Superior temporal gyrus (tissue), 1 donor: ENCODE data around the gene IDH2.

Source experiments
- DNase-seq: peaks from one replicate; pipeline ENCODE4 v3.0.0-alpha.2; 2016; ENCODE audit errors: extremely low spot score

Gene IDH2

DNA sequence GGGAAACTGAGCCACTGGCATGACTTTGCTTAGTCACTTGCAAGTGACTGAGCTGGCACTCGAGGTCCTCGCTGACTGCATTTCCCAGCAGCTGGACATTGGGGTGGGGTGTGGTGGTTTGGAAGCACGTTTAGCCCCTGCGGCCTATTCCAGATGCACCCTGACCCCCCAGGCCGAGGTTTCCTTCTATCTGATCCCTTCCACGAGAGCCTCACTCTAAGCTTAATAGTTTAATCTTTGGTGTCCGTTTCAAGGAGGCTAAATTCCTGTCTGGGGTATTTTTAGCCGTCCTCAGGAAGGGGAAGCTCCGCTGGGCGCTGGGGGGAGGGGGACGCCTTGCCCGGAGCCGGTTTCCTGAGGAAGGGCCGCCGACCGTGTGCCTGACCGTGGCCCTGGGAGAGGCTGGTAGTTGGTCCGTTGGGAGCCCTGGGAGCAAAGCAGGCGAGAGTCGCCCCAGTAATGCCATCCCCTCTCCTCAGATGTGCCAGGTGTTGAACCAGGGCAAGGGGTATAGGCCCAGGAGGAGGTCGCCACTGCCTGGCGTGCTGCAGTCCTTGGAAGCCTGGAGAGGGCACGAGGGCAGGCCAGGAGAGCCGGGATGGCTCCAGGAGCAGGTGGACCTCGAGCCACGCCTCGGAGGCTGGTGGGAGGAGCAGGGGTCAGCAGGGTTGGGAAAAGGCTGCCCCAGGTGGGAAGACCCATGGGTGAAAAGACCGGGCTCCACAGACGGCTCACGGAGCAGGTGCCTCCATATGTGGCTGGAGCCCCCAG is 37.2 kb downstream of the IDH2 start:
- DNase-seq: no peak

DNA sequence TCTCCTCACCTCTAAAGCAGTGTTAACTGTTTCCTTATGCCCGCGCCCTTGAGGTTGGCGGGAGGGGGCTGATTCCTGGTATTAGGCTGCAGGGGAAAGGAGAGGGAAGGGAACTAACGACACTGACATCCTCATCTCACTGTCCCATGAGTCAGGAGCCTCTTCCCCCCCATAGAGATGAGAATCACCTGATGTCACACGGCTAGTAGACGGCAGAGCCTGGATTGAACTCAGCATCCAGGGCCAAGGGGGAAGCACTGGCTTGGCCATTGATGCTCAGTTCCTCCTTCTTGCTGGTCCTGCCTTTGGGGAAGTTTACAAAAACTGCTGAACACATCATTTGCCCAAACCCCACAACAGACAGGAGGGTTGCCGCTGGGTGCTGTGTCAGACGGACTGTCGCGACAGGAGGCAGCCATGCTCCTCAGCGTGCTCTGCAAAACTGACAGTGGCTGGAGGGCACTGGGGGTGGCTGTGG is 38.5 kb downstream of the IDH2 start:
- DNase-seq: no peak

DNA sequence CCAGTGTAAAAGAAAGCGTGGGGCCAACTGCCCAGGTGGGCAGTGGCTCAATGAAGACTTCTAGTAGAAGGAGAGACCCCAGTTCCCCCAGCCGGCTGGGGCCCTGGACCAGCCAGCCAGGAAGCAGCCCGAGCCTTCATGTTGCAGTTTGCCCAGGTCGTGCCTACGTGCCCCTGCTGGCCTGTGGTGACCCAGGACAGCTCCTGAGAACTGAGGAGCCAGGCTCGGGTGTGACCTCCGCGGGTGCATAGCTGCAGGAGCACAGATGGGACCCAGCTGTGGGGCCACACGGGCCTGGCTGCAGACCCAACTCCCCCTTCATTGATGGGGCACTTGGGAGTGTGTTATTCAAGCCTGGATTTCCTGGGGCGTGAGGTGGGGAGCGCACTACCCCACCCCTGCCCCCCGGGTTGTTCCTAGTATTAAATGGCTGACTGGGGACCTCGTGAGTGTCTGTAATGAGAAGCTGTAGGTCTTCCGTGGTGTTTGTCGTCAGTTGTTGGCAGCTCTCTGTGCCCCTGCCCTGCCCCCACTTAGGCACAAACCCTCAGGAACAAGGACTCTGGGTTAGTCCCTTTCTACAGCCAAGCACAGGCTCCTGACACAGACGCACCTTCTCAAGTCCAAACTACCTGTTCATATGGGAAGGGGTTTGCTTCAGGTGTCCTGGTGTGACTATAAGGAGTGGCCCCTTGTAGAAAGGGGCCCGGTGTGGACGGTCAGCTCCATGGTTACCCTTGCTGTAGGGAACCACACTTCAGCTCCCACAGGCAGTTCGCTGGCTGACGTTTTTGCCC is 39.1 kb downstream of the IDH2 start:
- no peak for DNase-seq

DNA sequence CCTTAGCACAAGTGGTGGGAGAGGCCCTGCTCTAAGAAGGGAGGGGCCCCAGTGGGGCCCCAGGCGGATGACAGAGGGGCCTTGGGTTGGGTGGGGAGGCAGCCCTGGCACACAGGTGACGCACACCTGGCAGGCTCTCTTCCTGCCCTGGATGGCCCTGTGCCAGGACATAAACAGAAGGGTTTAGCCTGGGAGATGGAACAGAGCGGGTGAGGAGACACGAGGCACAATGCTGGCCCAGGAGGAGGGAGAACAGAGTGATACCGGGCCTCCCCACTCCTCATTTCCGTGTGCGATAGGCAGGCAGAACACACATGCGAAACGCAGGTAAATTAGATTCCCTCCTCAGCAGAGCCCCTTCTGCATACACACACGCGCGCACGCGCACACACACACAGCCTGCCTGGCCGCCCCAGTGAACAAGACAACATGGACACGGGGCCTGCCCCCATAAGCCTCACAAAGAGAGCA is 39.8 kb downstream of the IDH2 start:
- DNase-seq: no peak

DNA sequence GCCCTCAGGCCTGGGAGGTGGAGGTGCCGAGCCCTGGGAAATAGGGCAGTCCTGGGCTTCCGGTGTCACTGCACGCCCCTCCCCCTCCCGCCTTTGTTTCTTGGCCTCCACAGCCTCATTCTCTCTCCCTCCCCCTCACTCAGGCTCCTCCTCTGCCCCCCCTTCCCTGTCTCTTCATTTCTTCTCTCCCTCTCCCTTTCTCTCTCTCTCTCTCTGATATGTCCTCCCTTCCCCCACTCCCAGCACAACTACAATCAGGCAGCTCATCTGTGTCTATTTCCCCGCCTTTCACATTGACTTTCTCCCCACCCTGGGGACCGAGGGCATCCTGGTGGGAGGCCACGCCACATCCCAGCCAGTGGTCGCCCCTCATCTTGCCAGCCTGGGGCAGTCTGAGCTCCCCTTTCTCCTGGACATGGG is 40.2 kb downstream of the IDH2 start:
- no peak for DNase-seq

DNA sequence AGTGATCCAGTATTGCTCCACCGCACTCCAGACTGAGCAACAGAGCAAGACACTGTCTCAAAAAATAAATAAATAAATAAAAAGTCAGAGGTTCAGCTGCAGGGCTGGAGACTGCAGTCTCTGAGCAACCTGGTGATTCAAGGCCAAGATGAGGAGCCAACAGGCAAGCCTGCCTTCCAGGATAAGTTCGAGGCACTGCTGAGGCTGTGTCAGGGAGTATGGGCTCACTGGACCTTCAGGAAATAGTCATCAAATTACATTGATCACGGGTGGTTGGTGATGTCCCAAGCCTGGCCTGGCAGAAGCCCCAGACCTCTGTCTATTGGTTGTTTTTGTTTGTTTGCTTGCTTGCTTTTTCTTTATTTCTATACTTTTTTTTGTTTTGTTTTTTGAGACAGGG is 41.5 kb downstream of the IDH2 start:
- DNase-seq: no peak

DNA sequence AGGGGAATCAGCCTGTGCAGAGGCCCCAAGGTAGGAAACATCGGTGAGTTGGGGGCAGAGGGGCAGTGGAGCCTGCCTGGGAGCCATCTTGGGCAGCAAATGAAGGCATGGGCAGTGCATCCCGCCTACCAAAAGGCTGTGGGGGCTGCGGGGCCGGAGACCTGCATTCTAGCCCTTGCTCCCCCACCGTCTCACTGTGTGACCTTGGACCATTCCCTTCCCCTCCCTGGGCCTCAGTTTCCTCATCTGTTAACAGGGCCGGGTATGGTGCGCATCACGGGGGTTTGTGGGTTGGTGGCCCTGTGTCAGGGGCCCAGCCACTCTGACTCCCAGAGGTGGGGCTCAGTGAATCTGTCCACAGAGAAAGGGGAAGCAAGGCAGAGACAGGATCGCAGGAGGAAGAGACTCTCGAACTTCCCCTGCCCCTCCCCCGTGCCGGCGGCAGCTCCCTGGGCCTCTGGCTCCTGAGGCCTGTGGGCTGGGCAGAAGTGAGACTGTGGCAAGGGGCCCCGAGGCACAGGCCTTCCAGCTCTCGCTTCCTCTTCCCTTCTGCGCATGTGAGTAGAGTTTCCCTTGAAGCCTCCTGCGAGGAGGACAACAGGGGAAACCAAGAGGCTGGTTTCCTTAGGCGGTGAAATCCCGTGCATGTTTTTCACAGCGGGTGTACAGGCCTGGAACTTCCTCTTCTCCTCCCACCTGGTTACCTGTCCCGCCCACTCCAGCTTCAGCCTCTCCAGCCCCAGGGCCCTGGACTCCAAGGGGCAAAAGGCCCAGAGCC is 42.9 kb downstream of the IDH2 start:
- no peak for DNase-seq

DNA sequence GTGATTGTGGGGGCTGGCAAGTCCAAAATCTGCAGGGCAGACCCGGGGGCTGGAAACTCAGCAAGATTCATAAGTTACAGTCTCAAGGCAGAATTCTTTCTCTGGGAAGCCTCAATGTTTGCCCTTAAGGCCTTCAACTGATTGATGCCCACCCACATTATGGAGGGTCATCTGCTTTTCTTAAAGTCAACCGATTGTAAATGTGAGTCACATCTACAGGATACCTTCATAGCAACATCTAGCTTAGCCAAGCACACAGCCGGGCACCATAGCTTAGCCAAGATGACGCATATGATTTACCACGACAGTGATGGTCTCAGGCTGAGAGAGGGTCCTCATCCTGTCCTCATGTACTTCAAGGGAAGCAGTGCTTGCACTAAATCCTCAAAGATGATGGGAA is 43.5 kb downstream of the IDH2 start:
- no peak for DNase-seq

DNA sequence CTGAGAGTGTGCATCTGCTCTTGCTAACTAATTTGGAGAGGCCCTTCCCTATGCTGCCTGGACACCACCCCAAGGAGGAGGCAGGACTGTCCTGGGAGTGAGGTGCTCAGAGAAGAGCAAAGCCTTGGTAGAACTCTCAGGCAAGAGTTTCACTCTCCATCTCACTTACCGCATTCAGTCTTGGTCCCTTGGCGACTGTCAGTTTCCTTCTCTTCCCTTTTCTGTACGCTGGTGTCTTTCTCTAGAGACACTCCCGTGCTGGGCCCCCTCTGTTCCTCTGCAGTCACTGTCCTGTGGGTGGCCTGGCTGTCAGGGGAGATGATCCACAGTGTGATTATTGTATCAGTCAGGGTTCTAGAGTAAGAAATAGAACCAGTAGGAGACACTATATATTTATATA is 44.0 kb downstream of the IDH2 start:
- DNase-seq: no peak

DNA sequence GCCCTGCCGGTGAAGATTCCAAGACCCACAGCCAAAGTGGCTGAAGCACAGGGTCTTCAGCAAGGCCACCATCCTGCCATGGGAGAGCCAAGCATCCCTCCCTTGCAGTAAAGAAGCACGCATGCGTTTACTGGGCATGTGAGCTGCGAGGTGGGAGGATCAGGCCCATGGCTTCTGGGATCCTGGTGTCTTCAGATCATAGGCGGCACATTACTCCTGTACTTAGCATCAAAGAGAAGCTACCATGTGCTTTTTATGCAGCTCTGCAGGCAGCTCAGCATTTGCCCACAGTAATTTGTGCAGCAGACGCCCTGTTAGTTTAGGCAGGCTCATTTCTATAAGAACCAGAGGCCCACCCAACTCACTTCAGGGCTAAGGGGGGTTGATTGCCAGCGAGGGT is 45.7 kb downstream of the IDH2 start:
- DNase-seq: no peak

DNA sequence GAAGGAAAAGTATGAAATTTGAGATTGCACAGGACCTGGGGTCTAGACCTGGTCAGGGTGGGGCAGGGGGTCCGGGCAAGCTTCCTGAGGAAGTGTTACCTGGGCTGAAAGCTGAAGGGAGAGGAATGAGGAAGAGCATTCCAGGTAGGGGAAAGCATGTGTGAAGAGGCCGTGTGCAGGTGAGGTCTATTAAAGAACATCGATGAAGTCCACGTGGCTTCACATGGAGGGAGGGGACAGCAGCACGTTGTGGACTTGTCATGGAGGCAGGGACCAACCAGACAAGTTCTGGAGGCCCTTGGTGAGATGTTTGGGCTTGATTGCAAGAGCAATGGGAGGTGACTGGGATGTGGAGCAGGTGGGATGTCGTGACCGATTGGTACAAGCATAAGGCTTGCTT is 47.1 kb downstream of the IDH2 start:
- DNase-seq: no peak

DNA sequence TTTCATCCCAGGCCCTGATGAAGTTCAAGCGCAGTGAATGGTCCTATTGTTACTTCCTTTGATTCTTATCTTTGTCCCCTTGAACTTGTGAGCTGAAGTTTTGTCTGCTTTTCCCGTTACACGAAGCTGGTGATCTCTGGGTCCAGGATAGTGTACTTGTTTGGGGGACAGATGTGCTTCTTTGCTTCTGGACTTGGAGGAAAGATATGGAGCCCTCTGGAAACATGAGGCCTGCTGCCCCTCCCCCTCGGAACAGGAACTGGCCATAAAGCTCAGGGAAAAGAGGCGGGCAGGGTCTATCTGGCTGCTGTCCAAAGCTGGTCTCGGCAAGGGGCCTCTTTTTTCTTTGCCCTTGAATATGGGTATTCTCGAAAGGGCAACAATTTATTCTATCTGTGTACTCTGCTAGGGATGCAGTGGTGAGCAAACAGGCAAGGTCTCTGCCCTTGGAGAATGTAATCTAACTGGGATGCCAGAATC is 47.6 kb downstream of the IDH2 start:
- DNase-seq: no peak

DNA sequence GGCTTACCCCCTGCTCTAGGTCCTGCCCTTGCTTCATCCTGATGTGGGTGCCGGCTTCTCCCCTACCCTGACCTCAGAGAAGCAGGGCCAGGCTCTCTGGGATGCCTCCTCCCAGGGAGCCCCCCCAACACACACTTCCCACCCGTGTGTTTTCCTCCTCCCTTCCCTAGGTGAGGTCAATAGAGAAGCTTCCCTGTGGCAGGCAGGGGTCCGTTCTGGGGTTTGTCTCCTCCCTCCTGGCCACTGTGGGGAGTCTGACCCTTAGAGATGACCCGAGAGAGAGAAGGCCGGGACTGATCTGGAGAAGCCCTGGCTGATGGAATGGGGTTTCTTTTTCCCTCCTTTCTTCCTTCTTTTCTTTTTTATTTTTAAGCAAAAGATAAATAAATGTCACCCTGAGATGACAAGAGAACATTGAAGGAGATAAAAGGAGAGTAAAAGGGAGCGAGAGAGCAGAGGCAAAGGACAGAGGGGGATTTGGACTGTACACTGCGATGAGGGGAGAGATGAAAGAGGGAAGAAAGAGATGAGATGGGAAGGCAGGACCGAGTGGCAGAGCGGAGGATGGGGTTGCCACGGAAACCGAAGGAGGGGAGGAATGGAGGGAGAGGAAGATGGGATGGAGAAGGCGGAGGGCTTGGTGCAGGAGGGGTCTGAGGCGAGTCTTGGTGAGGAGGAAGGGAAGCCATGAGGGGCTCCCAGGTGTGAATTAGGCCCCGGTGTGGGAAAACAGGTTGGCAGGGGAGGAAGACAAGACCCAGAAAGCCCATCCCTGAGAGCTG is 48.4 kb downstream of the IDH2 start:
- DNase-seq: no peak

DNA sequence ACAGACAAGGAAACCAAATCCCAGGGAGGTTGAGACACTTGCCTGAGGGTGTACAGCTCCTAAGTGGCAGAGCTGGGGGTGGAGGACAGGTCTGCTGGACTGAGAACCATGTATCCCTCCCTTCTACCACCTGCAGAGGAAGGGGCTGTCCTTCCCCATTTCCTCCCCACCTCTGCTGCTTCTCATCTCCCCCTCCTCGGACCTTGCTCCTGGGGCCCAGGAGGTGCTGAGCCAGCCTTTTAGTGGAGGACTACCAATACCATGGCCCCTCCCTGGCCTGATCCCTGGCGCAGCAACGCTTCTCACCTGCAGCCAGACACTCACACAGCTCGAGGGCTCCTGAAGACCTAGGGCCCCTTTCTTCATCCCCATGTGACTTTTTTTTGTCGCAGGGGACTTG is 50.4 kb downstream of the IDH2 start:
- DNase-seq: no peak

DNA sequence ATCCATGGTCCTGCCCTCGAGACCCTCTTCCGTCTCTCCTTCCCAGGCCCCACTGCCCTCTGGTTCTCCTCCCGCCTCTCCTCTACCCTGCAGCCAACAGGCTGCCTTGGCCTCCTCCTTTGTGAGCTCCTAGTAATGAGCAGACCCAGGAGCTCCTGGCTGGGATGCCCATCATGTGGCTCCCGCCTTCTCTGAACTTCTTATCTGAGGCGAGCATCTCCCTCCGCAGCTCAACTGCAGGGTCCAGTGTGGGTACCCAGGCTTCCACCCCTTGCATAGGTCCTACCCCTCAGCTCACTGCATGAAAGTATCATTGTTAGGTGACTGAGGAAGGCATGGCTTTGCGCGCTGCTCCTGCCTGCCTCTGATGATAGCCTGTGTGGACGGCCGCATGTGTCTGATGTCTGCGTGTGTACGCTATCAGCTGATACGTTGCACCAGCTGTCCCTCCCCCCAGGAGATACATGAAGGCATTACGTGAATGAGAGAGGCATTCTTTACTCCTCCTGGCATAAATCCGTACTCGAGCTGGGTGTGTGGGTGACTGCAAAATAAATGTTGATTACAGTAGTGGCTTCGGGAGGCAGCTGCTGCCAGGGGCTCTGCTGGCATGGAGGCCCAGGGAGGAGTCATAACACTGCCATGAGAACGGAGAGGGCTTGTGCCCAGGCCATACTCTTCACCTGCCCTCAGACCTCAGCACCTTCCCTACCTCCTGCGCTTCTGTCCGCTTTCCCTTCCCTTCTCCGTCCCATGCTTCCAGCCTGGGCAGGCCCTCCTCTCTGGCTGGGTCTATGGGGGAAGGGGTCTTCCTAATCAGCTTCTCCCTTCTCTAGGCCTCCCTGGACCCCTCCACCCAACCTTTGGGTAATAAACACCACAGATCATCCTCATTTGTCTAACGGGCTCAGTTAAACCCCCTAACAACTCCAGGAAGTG is 52.3 kb downstream of the IDH2 start:
- no peak for DNase-seq

DNA sequence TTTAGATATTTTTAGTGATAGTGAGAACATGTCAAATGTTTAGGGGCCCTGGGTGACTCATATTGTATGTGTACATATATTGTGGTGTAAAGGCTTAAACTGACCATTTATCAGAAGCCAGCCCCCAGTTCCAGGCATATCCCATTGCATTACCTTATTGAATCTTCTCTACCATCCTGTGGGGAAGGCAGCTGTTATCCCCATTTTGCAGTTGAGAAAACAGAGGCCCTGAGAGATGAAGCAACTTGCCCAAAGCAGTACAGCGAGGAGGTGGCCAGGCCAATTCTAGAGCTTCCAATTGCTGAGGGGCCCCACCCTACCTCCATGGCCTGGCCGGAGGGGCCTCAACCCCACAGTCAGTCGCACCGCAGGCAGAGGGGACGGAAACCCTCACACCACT is 53.2 kb downstream of the IDH2 start:
- DNase-seq: no peak

DNA sequence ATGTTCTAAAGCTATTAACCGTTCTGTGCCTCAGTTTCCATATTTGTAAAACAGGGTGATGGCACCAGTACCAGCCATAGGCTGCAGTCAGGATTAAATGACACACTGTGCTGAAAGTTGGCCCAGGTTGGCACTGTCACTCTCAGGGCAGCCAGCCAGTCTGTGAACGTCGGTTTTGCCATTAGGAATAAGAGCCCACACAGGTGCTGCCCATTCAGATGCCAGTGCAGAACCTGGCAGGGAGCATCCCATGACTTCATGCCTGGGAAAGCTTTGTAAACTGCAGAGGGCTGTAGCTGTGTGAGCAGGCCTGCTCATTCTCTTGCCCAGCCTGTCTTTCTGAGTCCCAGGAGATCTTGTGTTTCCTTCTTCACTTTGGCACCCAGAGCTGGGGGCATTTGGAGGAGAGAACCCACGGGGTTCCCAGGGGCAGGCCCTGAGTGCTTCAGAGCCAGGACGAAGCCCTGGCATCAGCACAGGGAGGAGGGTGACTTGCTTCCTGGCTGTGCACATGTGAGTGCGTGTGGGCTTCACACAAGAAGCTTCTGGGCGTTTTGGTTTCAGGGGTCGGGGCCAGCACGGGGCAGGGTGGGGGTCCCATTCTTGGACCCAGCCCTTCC is 54.2 kb downstream of the IDH2 start:
- DNase-seq: no peak

DNA sequence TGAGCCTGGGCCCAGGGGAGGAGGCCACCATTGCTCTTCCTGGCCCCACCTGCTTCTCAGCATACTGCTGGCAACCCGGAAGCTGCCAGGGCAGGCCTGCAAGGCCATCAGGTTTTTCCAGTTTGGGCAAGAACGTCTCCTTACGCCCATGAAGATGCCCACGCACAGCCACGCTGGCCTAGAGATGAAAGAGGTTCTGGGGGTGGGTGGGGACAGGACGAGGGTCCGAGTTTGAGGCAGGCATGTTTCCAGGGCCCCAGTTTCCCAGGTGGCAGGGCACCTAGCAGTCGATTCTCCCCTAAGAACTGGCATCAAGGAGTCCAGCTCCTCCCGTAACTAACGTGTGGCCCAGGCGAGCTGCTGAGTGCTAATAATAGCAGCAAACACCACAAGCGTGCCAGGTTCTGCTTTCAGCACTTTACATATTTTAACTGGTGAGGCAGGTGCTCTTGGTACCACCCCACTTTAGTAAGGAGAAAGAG is 55.3 kb downstream of the IDH2 start:
- DNase-seq: no peak

DNA sequence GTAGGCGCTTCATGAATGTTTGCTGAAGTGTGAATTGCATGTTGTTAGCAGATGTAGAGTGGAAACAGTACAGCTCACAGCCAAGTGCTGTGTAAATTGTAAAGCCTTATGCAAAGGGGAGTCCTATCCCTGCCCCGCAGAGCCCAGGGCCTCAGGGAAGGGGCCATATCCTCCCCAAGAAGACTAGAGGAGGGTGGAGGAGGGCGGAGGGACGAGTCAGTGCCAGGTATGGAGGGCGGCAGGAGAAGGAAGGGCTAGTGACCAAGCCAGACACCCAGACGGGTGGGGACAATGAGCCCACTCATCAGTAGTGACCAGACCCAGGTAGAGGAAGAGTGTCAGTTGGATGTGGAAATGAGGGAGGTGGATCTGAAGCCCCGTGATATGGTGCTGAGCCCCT is 56.0 kb downstream of the IDH2 start:
- DNase-seq: no peak
